ENCODE measurements around the gene NR2C2. TPM values are rescaled to one million over a fixed set of nuclear protein-coding genes. Genes with fewer than 3 reads are reported as not detected.

The NR2C2 gene
- total and polyA plus RNA-seq, 9 of the 15 experiments (the other 6 are each of a cell fraction or from before 2014, with no cell fraction given) = 6.1 to 33.0 (median 14.6) TPM

DNA sequence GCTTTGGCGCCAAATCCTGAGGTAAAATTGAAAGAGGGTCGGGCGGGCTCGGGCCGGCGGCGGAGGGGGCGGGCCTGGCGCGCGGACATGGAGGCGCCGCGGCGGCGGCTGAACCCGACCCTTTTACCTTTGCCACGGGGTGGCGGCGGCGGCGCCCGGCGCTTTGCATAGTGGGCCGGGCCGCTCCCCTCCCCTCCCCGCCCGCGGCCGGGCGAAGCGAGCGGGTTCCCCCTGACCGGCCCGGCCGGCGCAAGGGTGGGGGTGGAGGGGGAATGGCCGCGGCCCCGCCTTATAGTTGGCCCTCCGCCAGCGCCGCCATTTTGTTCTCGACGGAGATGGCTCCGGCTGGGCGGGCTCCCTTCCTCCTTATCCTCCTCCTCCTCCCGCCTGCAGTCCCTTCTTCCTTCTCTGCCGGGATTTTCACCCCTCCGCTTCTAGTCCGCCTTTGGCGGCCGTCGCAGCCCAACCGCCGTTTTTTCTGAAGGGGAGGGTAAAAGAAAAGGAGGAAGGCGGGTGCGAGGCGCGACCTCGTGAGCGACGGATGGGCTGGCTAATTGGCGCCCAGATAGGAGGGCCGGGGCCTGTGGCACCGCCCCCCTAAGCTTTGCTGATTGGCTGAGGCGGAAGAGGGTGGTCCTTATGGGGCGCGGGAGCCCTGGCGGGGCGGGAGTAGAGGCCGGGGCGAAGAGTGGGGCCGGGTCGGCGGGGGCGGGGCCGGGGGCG is 664 bp downstream of the NR2C2 start (continued):
- TF ChIP-seq PRDM10 (IDR thresholded peaks at IDR 0.05; ENCODE audit: partially characterized antibody) (peak; percentile 96), U2AF2 (optimal IDR thresholded peaks at IDR 0.05; ENCODE audit: low read depth, low read length) (no peak), HBP1 (CRISPR knock-in tag; IDR thresholded peaks at IDR 0.05) (peak; percentile 84; the same call in 1 of the 2 replicates), ZNF3 (CRISPR knock-in tag; IDR thresholded peaks at IDR 0.05) (no peak), EWSR1 (IDR thresholded peaks at IDR 0.05; ENCODE audit: borderline replicate concordance, low read depth, partially characterized antibody) (no peak), GTF2F1 (IDR thresholded peaks at IDR 0.05; ENCODE audit: low read depth, low read length) (no peak), OTX1 (CRISPR knock-in tag; IDR thresholded peaks at IDR 0.05) (peak; percentile 83), NR1H2 (CRISPR knock-in tag; IDR thresholded peaks at IDR 0.05) (no peak), GTF3C2 (IDR thresholded peaks at IDR 0.05; ENCODE audit: borderline replicate concordance, extremely low read depth, insufficient read length) (no peak), PREB (CRISPR knock-in tag; IDR thresholded peaks at IDR 0.05) (no peak), MTA3 (IDR thresholded peaks at IDR 0.05; ENCODE audit: borderline replicate concordance) (peak; percentile 38; the same call in 1 of the 2 replicates), RBM22 (IDR thresholded peaks at IDR 0.05; ENCODE audit: low read depth, low read length, poor library complexity, severe bottlenecking) (no peak), ZSCAN32 (CRISPR knock-in tag; IDR thresholded peaks at IDR 0.05) (no peak), ARHGAP35 (IDR thresholded peaks at IDR 0.05; ENCODE audit: partially characterized antibody) (no peak)
